ENCODE data around the gene SOWAHA.
"Not testable (repeated sequence)": the region's sequence is repeated elsewhere in the genome, so short reads cannot be mapped to it uniquely, and the experiment has no call there.

Gene SOWAHA

GRCh38 chr5:132853323-132853722 is 40.2 kb downstream of the SOWAHA start:
- no peak for DNase-seq (ENCODE audit: low read depth in 3 of 3)

GRCh38 chr5:132853790-132854189 is 40.7 kb downstream of the SOWAHA start:
- DNase-seq (ENCODE audit: low read depth in 3 of 3) = no peak

- DNase-seq (ENCODE audit: low read depth in 3 of 3) = no peak
Observed at GRCh38 chr5:132854301-132854700, 41.2 kb downstream of the SOWAHA start.

- DNase-seq (ENCODE audit: low read depth in 3 of 3) = not testable (repeated sequence)
Observed at GRCh38 chr5:132854992-132855391, 41.9 kb downstream of the SOWAHA start.

- no peak for DNase-seq (ENCODE audit: low read depth in 3 of 3)
Observed at GRCh38 chr5:132856011-132856410, 42.9 kb downstream of the SOWAHA start.

- no peak for DNase-seq (ENCODE audit: low read depth in 3 of 3)
Observed at GRCh38 chr5:132859889-132860437, 46.9 kb downstream of the SOWAHA start.

GRCh38 chr5:132860742-132861141 is 47.6 kb downstream of the SOWAHA start:
- no peak for DNase-seq (ENCODE audit: low read depth in 3 of 3)

- DNase-seq (ENCODE audit: low read depth in 3 of 3) = no peak
Observed at GRCh38 chr5:132865668-132866341, 52.7 kb downstream of the SOWAHA start.
